GM19025 (cell line): Measurements from ENCODE around the gene C1orf105.

Source experiments
- ATAC-seq: cut with Tn5 transposase; IDR thresholded peaks from one replicate; pipeline ENCODE4 v1.9.1; 2021; ENCODE audit warnings: mild to moderate bottlenecking, low read depth, moderate library complexity; ENCODE audit not compliant: unreplicated experiment

The C1orf105 gene

DNA sequence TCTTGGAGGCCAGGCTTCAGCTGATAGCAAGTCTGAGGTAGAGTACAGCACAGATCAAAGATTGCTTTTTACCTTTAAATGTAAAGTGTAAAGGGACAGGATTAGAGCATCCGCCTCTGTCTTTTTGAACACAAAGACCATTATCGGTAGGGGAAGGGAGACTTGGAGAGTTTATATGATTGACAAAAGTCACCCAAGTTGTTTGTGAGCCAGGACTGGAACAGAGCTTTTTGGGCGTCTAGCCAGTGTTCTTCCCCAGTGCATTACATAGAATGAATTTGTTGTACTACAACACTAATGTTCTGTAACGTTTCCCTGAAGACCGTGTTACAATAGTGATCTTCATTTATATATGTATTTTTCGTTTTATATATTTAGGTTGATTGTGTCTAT, 32.7 kb downstream of the C1orf105 start:
- no peak for ATAC-seq

DNA sequence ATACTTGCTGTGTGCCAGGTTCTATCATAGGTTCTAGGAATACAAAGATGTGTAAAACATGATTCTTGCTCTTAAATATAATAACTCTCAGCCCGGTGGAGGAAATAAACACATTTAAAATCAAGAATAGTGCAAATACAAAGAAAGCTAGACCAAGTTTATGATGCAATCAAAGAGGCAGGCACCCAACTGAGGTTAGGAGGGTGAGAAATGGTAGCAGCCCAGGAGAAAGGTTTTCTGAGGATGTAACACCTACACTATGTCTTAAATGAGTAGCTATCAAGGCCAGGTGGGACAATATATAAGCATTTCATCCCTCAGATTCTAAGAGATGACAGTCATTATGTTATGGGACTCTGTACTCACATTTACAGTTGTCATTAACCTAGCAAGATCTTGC, 33.1 kb downstream of the C1orf105 start:
- ATAC-seq: no peak

DNA sequence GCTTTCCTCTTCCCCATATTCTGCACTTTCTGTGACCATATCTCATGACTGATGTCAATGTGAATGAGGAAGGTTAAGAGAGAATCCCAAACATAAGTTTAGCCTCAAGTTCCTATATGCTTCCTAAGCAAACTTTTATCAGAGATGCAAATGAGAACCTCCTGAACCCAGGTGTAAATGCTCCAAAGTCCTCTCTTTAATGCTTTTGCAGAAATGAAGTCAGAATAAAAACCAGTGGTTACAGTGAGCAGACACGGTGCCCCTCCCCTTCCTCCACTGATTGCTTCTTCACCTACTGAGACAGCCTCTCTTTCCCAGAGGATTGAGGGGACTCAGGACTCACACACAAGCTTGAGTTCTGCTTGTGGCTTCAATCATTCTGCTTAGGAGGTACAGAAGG, 35.0 kb downstream of the C1orf105 start:
- ATAC-seq: no peak

DNA sequence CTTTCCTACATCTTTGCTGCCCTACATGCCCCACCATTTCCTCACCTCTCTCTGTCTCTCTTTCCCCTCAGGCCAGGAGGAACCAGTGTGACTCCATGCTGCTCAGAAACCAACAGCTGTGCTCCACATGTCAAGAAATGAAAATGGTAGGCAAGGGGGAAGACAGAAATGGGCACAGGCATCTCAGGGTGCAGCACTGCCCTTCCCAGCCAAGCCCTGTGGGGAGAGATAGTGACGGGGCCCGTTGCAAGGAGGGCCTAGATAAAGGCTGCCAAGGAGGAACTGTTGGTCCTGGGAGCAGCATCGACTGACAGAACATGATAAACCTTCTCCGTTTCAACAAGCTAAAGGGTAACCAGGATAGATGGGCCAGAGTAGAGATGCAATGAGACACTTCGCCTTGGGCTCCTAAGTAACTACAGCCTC, 35.9 kb downstream of the C1orf105 start:
- ATAC-seq: no peak

DNA sequence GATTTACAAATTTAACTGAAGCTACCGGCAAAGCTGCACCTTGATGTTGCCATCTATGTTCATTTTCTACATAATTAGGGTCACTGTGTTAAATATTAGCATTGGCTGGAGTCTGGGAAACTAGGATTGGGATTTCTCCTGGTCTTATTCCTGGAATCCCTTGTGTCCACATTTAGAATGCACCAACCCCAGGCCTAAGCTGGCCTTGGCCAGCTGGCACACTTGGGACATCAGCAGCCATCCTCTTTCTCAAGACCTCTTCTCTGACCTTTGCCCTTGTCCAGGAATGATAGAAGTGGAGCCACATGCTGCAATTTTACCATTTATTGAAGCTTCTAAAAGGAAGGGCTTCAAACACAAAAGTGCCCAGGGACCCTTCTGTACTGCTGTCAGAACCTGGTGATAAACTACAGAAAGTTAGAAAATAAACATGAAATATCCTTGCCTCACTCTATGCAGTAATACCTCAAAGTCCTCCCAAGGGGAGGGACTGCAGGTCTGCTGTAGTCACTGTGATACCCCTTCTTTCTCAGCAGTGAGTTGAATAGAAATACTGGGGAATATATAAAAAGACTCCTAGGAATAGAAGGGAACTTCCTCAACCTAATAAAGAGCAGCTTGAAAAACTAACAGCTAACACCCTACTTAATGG, 37.1 kb downstream of the C1orf105 start:
- no peak for ATAC-seq

DNA sequence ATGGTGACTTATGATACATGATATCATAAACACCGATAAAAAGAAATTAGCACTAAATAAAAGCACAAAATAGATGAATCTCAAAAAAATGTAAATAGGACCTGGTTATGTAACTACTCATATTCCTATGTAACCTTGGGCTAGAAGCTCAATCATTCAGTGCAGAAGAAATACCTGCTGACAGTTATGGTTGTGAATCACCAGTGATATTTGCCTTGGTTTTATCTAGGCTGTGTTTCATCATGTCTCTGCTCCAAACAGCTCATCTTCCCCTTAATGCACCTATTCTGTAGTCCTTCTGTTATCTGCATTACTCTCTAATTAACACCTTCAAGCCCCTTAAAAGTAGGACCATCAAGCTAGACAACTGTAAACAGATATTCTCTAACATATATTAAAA, 39.7 kb downstream of the C1orf105 start:
- ATAC-seq: no peak

DNA sequence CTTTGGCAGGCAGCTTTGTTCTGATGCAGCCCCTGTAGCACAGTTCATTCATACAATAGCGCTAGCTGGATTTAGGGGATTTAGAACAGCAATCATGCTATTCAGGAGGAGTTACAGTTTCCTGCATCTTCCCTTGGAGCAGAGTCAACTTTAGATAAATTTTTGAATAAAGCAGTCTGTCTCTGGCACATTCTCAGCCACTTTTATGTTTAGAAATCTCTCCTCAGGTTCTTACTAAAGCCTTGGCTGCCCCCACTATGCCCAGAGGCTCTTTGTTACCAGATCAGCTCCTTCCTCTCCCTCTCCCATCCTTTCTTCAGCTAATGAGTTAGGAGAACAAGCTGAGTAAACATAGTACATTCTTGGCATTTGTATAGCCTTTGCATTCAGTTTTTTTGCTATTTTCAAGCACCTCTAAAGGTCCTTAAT, 40.4 kb downstream of the C1orf105 start:
- ATAC-seq: no peak

DNA sequence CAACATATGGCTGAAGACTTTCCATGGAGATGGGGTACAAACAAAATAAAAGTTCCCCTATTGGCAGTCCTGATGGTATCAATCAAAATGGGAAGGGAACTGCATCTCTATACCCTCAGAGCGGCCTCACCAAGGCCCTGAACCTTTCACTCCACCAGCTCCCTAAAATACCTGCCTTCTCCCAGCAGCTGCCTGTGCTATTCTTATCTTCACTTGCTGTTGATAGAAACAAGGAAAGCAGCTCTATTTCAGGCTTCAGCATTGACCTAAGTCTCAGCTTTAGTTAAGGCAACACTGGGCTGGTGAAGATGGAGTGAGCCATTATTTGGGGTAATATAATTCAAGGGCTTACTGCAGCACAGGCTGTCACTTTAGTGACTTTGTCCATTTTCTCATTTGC, 45.1 kb downstream of the C1orf105 start:
- ATAC-seq: no peak

DNA sequence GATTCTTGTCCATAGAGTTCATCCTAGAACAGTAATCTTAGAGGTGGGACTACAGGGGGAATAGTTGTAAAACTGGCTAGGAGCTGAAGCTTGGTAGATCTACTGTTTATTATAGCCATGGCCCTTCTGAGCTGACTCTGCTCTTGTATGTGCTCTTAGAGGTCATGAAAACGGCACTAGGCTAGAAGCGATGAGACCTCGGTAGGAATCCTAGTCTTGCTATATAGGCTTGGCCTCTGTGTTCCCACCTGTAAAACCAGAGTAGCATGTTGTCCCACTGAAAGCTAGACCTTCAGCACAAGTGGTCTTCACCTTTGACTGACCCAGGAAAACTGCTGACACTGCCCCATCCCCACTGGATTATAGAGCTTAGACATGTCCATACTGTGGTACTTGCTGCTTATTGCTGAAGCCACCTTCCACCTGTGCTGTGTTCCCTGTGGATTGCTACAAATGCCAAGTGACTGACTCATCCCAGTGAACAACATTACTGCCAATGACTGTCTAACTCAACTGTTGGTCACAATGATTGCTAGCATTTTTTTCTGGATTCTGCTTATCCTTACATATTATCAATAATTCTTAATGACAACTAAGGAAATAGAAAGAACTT, 46.4 kb downstream of the C1orf105 start:
- no peak for ATAC-seq

DNA sequence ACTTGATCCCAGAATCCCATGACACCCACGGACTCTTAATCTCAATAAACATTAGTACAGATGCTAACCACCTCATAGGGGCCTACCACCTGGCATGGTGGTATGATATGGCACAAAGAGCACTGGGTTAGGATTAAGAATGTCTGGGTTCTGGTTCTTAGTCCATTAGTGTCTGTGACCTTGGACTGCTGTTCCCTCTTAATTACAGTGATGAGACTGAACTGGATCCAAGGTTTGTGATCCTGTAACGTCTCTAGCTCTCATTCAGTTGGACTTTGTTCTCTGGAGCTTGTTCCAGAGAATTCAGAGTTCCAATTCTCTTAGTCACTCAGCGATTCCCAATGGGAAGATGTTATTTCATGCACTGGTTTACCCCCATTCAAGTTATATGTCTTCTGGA, 47.0 kb downstream of the C1orf105 start:
- no peak for ATAC-seq

DNA sequence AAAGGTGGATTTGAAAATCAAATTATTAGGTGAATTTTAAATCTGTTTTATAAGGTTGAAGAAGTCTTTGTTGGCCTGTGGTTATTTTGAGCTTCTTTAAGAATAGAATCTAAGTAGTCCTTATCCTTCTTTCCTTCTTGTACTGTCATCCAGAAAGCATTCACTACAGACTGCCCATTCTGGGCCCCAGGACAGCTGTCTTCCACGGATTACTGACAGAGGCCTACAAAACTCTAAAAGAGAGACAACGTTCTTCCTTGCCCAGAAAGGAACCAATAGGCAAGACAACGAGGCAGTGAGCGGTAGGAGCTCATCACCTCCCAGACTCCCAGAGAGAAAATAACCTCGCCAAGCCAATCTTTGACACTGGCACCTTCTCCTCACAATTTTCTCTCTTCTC, 47.8 kb downstream of the C1orf105 start:
- no peak for ATAC-seq

DNA sequence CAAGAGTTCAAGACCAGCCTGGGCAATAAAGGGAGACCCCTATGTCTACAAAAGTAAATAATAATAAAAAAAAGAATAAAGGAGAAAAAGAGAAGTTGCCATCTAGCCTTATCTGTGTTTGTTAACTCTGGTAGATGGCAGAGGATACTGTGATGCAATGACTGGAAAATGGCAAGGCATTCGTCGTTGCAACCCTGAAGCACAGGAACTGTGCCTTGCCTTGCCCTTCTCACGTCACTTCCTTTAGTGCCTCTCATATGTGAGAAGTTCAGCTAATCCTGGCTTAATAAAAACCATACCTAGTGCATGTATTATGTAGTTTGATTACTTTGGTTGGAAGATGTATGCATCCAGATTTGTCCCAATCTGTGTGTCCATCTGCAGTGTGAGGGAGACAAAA, 49.2 kb downstream of the C1orf105 start:
- ATAC-seq: no peak

DNA sequence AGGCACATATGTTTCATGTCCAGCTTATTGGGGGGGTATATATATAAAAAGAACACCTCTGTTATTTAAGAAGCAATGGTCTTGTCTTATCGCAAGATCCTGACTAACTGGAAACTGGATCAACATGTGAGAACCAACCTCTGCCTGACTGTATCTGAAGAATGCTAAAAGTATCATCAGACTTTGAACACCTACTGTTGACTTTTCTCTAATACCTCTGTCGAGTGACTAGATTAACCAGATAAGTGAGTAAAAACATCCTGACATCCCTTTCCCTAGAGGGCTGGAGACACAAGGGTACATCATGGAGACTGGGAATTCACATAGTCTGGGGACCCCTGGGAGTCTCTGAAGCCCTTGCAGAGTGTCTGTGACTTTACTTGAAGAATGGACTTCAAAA, 49.7 kb downstream of the C1orf105 start:
- no peak for ATAC-seq

DNA sequence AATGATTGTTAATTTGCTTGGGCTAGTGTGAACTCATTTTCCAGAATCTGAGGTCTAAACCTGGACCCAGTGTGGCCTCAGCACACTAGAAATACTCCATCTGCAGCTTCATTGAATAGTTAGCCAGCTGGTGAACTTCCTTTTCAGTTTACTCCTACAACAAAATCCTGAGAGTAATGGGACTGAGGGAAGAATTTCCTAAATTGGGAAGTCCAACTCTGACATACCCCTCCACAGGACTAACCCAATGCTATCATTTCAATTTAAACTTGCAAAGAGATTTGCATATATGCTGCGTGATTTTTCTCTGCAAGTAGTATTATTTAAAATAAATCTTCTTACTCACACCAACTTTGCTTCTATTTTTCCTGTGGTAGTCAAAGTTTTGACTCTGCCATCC, 51.2 kb downstream of the C1orf105 start:
- no peak for ATAC-seq

DNA sequence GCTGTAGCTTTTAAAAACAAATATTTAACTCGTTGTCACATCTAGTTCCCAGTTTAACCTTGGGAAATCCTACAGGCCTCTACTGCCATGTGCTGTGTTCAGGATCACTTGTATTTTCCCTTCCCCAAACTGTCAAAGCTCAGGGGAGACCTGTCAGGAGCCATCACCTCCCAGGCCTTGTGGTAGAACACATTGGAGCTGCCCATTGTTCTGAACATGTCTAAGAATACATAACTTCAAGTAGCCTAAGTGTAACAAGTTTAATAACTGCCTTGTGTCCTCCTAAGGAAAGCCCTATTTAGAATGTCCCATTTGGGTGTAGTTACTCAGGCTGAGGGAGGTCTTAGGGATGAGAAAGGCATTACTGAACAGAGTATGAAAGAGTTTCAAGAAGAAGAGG, 52.0 kb downstream of the C1orf105 start:
- no peak for ATAC-seq

DNA sequence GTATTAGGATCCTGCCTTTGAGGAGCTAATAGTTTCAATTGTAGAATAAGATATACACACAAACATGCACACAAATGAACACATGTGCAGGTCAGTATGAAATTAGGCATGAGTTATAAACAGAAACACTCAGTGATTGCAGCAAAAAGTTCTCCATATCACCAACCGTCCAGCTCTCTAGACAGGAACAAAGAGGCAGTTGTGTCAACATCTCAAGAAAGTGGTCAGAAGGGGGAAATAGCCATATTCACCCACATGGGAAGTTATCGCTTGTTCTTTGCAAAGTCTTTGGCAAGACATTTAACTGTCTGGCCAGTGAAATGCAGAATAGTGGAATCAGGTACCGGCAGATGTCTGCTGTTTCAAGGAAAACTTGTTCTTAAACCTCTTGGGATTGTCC, 52.8 kb downstream of the C1orf105 start:
- ATAC-seq: no peak

DNA sequence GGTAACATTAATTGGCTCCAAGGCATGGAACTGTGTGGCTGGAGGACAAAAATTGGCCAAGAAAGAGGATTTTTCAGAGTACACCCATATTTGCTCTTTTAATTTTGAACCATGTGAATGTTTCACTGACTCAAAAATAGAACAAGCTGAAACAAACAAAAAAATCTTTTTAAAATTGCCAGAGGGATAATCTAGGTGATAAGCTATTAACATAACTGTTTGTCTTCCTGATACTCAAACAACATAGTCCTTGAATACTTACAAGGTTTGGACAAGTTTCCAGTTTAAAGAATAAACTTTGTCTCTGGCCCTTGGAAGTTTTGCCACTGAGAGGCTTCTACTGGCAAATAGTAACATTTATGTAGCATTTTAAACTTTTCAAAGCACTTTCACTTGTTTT, 53.4 kb downstream of the C1orf105 start:
- ATAC-seq: no peak

DNA sequence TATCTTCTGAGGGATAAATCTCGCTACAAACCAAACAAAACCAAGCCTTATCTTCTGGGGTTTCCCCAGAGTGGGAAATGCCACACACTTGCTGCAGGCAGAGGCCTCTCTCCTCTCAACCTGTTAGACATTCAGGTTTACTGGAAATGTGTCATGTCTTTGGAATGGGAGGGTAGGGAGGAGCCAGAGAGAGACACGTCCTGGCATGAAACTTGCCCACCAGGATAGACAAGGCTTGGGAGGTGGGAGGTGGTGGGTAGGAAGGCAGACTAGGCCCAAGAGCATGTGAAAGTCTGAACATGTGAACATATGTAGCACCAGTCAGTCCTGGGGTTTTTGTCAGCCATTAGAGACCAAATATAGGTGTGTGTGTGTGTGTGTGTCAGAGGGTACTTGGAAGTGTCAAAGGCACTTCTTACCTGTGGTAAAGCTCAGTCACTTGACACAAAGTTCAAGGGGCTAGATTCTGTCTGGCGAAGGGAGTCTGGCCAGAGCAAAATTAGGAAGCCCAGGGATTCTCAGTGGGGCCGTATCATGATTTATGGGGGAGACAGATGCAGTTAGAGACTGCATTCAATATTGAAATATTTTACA, 55.8 kb downstream of the C1orf105 start:
- no peak for ATAC-seq

DNA sequence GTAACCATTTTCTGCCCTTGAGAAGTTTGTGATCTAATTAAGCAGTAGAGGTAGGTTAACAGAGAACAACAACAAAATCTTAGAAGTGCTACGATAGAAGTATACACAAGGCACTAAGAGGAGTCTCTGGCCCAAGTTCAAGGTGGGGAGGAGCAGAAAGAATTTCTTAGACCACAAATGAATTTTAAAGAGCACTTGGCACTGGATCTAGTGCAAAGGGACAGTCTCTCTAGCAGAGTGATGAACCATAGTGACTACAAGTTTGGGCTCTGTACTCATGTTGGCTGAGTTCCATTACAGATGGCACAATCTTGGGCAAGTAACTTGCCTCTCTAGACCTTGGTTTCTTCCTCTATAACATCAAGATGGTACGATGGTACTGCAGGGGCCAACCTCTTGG, 56.7 kb downstream of the C1orf105 start:
- ATAC-seq: no peak

DNA sequence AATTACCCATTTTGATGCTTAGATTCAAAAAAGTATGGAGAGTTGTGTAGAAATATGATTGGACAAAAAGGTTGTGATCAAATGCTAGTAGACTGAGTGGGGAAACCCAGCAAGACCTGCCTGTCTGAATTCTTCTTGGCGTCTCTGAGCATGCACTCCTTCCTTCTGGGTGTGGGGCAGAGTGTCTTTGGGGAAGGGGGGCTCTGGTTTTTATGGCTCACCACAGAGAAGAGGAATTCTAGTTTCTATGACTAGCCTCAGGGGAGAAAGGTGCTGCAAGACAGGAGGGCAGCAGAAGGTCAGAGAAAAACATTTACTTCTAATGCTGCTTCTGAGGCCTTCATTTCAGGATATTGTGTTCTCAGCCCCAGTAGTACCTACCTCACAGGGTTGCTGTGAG, 57.3 kb downstream of the C1orf105 start:
- ATAC-seq: no peak

DNA sequence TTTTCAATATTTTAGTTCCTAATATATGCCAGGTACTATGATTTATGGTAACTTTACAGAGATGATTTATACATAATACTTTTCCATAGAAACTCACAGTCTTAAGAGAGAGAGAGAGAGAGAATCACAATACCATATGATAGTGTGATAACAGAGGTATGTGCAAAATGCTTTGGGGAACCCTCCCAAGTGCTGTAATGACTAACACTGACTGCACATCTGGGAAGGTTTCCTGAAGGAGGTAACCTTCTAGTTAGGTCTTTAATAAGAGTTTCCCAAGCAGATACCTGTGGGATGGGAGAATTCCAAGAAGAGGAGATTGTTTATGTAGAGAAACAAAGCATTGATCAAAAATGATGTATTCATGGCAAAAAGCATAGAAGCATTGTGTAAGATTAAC, 58.0 kb downstream of the C1orf105 start:
- ATAC-seq: no peak

DNA sequence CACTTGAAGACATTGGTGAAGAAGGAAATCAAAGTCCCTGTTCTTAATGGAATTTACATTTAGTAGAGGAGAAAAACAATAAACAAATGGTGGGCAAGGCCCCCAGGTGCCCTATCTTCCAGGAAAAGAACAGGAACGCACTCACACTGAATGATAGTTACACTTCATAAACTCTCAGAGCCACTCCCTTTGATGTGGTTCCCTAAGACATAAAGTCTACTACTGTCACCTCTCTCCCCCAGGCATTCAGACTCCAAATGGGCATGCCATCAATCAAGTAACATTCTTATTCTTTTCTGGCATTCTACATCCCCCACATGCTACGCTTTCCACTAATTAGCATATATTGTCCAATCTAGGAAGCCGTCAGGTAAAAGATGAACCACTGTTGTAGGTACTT, 59.9 kb downstream of the C1orf105 start:
- ATAC-seq: no peak
